Central memory CD8-positive, alpha-beta T cell (primary cell): ENCODE measurements around the gene MAP3K14.
"Not testable (repeated sequence)": the region's sequence is repeated elsewhere in the genome, so short reads cannot be mapped to it uniquely, and the experiment has no call there.

Experiments used
- ATAC-seq: fragments of 150-1000 bp; cut with Tn5 transposase; replicated peaks from 2 replicates; pipeline ENCODE4 v1.10.0; 2022; ENCODE audit warnings: mild to moderate bottlenecking, moderate FRiP score, moderate number of reproducible peaks; ENCODE audit not compliant: poor library complexity, severe bottlenecking; ENCODE audit errors: extremely low read depth
- DNase-seq, 2 donors: peaks; one replicate each; pipeline ENCODE4 v3.0.0; 2021; ENCODE audit warnings: low spot score in 2 of 2
- H3K27ac Mint-ChIP-seq: one replicate; pipeline ENCODE4 v1.8.0; 2022; ENCODE audit warnings: low read depth, mild to moderate bottlenecking, moderate library complexity, mixed read lengths
- H3K27me3 Mint-ChIP-seq: one replicate; pipeline ENCODE4 v1.8.0; 2022; ENCODE audit warnings: mixed read lengths
- H3K36me3 Mint-ChIP-seq: one replicate; pipeline ENCODE4 v1.8.0; 2022; ENCODE audit warnings: mild to moderate bottlenecking, moderate library complexity, mixed read lengths; ENCODE audit not compliant: insufficient read depth
- H3K4me1 Mint-ChIP-seq: one replicate; pipeline ENCODE4 v1.8.0; 2022; ENCODE audit warnings: mixed read lengths
- H3K4me3 Mint-ChIP-seq: one replicate; pipeline ENCODE4 v1.8.0; 2022; ENCODE audit warnings: mild to moderate bottlenecking, moderate library complexity, mixed read lengths
- H3K9me3 Mint-ChIP-seq: one replicate; pipeline ENCODE4 v1.8.0; 2022; ENCODE audit warnings: mixed read lengths

Gene MAP3K14

DNA sequence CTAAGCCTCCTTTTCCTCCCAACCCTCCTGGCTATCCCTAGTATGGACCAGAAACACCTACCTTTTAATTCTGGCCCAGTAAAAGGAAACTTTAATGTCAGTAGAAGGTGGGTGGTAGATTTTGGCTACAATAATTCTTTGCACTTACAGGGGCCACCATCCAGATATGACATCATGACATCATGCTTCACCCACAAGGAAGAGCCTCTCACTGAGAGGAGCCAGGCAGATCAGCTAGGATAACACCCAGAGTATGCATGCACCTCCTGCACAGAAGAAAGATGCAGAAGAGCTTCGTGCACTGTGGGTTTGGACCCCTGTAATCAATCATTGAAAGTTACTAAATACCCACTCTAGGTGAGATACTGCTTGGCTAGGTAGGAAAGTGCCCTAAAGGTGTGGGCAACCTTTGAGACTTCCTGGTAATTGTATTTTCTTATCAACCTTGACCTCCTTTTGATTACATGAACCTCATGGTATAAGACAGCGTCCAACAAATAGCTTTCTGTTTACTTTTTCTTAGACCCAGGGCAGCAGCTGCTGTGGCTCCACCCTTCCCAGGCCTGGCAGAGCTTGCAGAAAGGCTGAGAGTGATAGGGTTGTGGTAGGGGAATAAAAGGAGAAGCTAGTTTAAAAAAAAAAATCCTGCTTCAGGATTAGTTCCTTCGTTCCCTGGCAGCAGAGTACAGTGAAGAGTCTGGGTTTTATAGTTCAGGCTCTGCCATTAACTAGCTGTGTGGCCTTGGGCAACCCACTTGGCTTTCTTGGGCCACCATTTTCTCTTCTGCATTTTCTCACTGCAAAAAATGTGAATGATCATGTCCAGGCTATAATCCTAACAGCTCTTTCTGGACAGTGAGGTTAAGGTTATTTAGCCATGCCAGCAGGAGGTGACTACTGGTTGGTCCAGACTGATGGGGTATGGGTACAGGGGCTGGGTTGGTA lies 6.2 kb downstream of the MAP3K14 start:
- no peaks in the 10 kb centered on the region for H3K9me3 Mint-ChIP-seq
- H3K27ac Mint-ChIP-seq = peak overlapping the region; percentile 94
- ATAC-seq (no peak), DNase-seq (no peak)
- H3K27me3 Mint-ChIP-seq = no peaks in the 10 kb centered on the region
- peaks cover 11% of the 10 kb centered on the region for H3K36me3 Mint-ChIP-seq
- peak overlapping the region; percentile 93 for H3K4me3 Mint-ChIP-seq
- H3K4me1 Mint-ChIP-seq = peaks cover 86% of the 10 kb centered on the region

DNA sequence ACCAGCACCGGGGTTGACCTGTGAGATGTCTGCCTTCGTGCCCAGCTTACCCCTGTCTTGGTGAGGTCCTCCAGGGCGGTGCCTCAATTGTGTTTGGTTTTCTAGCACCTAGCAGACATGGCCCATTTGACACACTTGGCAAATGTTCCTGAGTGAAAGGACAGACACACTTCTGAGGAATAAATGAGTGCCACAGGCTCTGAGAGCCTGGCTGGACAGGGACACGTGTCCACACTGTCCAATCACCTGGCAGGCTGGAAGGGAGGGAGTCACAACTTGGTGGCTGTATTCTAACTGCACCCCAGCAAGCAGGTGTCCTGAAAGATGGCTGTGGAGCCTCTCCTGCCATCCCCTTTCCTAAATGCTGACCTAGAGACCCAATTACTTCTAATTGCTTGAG lies 7.4 kb downstream of the MAP3K14 start:
- Mint-ChIP-seq H3K4me3 (no peak overlapping the region), H3K27me3 (no peaks in the 10 kb centered on the region), H3K36me3 (peaks cover 14% of the 10 kb centered on the region), H3K9me3 (no peaks in the 10 kb centered on the region), H3K27ac (peak overlapping the region; percentile 22), H3K4me1 (peaks cover 82% of the 10 kb centered on the region)
- DNase-seq (no peak), ATAC-seq (no peak)

DNA sequence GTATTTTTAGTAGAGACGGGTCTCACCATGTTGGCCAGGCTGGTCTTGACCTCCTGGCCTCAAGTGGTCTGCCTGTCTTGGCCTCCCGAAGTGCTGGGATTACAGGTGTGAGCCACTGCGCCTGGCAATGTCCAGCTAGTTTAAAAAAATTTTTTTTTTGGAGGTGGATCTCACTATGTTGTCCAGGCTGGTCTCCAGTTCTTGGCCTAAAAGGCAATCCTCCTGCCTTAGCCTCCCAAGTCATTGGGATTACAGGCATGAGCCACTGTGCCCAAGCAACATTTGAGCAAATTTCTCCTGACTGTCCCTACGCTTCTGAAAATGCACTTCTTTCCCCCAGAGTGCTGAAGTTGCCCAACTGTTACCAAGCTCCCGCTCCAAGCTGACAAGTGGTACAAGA lies 8.0 kb downstream of the MAP3K14 start:
- Mint-ChIP-seq H3K36me3 (peaks cover 15% of the 10 kb centered on the region), H3K27me3 (no peaks in the 10 kb centered on the region), H3K4me1 (peaks cover 80% of the 10 kb centered on the region), H3K27ac (peak overlapping the region; percentile 22), H3K9me3 (no peaks in the 10 kb centered on the region), H3K4me3 (no peak overlapping the region)
- no peak for DNase-seq
- ATAC-seq = no peak

DNA sequence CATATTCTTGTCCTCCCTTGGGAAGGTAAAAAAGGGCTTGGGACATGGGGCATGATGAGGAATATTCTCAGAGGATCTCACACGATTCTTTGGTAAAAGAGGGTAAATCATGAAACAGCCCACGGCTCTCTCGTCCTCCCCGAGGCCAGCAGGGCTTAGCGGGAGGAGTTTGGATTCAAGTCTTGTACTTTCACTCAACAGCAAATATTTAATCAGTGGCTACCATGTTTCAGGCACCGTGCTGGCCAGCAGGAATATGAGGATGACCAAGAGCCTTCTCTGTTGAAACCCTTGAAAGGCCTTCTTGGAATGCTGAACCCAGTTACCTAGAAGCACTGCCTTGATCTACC lies 8.8 kb downstream of the MAP3K14 start:
- Mint-ChIP-seq H3K9me3 (no peaks in the 10 kb centered on the region), H3K27me3 (no peaks in the 10 kb centered on the region), H3K4me3 (peak overlapping the region; percentile 40), H3K36me3 (peaks cover 18% of the 10 kb centered on the region), H3K27ac (peak overlapping the region; percentile 67), H3K4me1 (peaks cover 77% of the 10 kb centered on the region)
- no peak for ATAC-seq
- no peak for DNase-seq

DNA sequence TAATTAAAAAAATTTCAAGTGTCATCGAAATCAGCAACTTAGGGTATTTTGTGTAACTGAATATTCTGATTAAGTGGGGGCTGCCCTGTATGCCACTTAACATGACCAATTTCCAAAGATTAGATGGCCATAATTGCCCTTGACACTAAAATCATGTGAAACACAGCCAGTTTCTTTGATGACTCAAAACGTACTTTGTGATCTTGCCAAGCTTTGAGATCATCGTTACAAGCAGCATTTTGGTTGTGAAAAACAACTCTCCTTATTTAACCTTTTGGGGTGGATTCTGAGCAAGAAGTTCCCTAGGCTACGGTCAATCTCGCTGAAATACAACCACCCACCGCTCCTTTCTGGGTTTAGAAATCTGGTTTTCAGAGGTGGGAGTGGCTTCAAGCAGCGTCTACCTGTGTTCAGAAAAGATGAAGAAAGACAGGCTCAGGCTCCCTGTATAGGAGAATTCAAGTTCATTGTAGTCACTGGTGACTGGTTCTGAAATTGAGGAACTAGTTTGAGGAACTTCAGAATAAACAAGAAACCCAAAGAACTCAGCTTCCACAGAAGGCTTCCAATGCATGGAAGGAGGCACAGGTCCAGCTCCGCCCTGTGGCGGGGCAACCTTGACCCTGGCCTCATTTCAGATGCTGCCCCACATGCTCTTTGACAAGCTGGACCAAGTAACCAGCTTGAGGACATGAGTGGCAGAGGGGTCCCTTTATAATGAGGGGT lies 9.4 kb downstream of the MAP3K14 start:
- no peak for DNase-seq
- Mint-ChIP-seq H3K27ac (peak overlapping the region; percentile 67), H3K4me3 (peak overlapping the region; percentile 40), H3K9me3 (no peaks in the 10 kb centered on the region), H3K4me1 (peaks cover 77% of the 10 kb centered on the region), H3K27me3 (no peaks in the 10 kb centered on the region), H3K36me3 (peaks cover 18% of the 10 kb centered on the region)
- peak; percentile 19 for ATAC-seq

DNA sequence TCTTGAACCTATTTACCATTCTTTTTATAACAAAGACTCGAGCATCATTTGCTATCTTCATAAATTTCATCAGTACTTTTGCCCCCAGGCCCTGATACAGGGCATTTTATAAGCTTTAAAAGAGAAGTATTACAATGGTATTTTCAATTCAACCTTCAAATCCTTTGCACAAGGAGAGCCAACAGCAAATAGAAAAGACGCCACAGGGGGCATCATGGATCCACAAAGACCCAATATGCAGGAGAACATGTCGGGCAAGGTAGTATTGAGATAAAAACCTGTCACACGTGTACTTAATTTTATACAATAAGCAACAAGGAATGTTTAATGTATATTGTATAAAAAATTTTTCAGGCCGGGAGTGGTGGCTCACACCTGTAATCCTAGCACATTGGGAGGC lies 10.2 kb downstream of the MAP3K14 start:
- Mint-ChIP-seq H3K4me3 (no peak overlapping the region), H3K27ac (peak overlapping the region; percentile 67), H3K9me3 (no peaks in the 10 kb centered on the region), H3K36me3 (peaks cover 18% of the 10 kb centered on the region), H3K4me1 (peaks cover 69% of the 10 kb centered on the region), H3K27me3 (no peaks in the 10 kb centered on the region)
- DNase-seq = no peak
- ATAC-seq = no peak

DNA sequence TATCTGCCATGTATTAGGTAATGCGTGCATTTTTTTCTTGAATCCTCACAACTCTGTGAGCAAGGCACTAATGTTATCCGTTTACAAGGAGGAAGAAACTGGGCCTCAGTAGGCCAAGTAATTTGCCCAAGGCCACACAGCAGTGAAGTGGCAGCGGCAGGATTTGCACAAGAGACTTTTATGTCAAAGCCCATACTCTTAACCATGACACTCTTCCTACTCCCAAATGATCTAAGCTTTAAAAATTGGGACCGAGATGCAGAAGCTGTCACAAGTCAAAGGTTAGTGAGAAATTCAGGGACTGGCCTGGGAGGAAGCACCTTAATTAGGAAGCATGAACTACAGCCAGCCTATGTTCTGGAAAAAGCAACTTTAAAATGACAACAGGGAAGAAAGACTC lies 10.7 kb downstream of the MAP3K14 start:
- ATAC-seq (no peak), DNase-seq (no peak)
- Mint-ChIP-seq H3K4me1 (peaks cover 65% of the 10 kb centered on the region), H3K36me3 (peaks cover 18% of the 10 kb centered on the region), H3K27ac (no peak overlapping the region), H3K4me3 (no peak overlapping the region), H3K27me3 (no peaks in the 10 kb centered on the region), H3K9me3 (no peaks in the 10 kb centered on the region)

DNA sequence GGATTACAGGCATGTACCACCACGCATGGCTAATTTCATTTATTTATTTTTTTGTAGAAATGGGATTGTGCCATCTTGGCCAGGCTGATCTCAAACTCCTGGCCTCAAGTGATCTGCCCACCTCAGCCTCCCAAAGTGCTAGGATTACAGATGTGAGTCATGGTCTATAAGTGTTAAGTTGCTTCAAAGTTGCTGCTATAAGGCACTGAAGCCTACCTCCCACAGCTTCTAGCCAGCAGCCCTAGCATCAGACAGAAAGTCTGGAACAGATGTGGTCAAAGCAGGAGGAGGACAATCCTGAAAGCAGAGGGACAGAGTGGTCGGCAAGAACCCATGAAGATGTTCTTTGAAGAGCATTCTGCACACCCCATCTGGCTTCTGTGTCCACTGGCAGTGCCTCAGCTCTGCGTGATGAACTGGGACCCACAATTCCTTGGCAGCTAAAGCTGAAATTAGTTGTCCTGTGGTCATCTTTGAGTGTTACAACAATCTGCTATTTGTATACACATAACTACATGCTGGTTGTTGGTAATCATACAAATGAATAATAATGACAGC lies 11.2 kb downstream of the MAP3K14 start:
- no peak overlapping the region for H3K27ac Mint-ChIP-seq
- ATAC-seq (no peak), DNase-seq (no peak)
- no peak overlapping the region for H3K4me3 Mint-ChIP-seq
- H3K4me1 Mint-ChIP-seq = peaks cover 62% of the 10 kb centered on the region
- no peaks in the 10 kb centered on the region for H3K27me3 Mint-ChIP-seq
- H3K36me3 Mint-ChIP-seq = peaks cover 18% of the 10 kb centered on the region
- H3K9me3 Mint-ChIP-seq = no peaks in the 10 kb centered on the region

DNA sequence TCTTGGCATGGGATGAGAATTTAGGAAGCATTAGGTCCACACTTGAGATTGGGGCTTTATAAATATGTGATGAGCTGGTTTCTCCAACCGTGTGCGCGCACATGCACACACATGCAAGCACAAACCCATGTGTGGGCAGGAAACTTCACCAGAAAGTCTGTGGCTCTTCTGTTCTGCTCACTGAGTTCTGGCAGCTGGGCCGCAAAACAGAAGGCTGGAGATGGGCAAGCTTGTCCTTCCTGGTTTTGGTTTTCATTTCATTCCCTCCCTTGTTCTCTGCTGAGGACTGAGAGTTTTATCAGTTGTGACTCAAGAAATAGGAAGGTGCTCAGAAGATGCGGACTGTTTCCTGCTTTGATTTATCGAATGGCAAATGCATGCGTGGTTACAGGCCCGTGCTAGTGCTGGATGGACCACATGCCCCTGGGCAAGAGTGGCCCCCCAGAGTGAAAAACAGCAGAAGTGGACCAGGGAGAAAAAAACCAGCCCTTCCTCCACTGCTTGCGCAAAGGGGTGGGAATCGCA lies 14.1 kb downstream of the MAP3K14 start:
- ATAC-seq (peak; percentile 44), DNase-seq (no peak)
- peaks cover 19% of the 10 kb centered on the region for H3K36me3 Mint-ChIP-seq
- H3K27ac Mint-ChIP-seq = no peak overlapping the region
- H3K4me1 Mint-ChIP-seq = peaks cover 68% of the 10 kb centered on the region
- H3K27me3 Mint-ChIP-seq = no peaks in the 10 kb centered on the region
- H3K9me3 Mint-ChIP-seq = no peaks in the 10 kb centered on the region
- H3K4me3 Mint-ChIP-seq = peak overlapping the region; percentile 57

DNA sequence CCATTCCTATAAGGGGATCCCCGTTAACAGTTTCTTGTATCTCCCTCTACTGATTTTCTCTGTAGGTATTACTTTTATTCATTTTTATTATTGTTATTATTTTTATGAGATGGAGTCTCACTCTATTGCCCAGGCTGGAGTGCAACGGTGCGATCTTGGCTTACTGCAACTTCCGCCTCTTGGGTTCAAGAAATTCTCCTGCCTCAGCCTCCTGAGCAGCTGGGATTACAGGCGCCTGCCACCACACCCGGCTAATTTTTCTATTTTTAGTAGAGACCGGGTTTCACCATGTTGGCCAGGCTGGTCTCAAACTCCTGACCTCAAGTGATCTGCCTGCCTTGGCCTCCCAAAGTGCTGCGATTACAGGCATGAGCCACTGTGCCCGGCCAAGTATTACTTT lies 14.6 kb downstream of the MAP3K14 start:
- not testable (repeated sequence) for ATAC-seq, H3K9me3 Mint-ChIP-seq, H3K27ac Mint-ChIP-seq, H3K4me3 Mint-ChIP-seq, H3K27me3 Mint-ChIP-seq, DNase-seq
- Mint-ChIP-seq H3K4me1 (peaks cover 67% of the 10 kb centered on the region), H3K36me3 (peaks cover 21% of the 10 kb centered on the region)

DNA sequence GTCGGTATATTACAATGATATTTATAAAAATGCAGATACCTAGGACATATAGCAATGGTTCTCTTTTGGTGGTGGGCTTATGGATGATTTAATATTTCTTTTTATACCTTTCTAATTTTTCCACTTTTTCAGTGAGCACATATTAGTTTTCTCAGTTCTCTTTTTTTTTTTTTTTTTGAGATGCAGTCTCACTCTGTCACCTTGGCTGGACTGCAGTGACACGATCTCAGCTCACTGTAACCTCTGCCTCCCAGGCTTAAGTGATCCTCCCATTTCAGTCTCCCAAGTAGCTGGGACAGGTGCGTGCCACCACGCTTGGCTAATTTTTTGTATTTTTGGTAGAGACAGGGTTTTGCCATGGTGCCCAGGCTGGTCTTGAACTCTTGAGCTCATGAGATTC lies 15.1 kb downstream of the MAP3K14 start:
- DNase-seq (no peak), ATAC-seq (no peak)
- no peaks in the 10 kb centered on the region for H3K9me3 Mint-ChIP-seq
- H3K27me3 Mint-ChIP-seq = no peaks in the 10 kb centered on the region
- peaks cover 19% of the 10 kb centered on the region for H3K36me3 Mint-ChIP-seq
- H3K4me3 Mint-ChIP-seq = no peak overlapping the region
- no peak overlapping the region for H3K27ac Mint-ChIP-seq
- peaks cover 72% of the 10 kb centered on the region for H3K4me1 Mint-ChIP-seq

DNA sequence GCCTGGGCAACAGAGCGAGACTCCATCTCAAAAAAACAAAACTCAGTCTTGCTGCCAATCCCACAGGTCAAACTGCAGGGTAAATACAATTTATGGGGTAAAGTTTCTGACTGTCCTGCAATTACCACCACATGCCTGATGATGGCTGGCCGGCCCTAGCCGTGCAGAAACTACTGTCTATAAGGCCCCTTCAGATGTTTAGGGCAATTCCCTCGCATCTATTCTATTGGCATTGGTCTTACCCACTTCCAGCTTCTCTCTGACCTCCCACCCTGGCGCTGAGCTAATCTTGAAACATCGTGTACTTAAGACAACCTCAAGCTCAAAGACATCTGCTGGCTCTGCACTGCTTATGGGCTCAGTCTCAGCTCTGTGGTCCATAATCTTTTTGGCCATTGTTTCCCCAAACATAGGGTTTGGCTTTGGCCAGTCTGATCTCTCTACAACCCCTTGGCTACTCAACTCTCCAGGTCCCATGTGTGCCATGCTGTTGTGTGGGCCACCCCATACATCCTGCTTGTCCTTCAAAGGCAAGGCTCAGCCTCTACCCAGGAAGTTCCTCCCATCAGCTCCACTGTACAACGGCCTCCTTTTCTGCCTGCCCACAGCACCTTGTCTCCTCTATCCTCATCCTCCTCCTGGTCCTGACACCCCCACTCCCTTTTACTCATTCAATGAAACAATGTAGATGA lies 16.6 kb downstream of the MAP3K14 start:
- Mint-ChIP-seq H3K9me3 (no peaks in the 10 kb centered on the region), H3K36me3 (peaks cover 18% of the 10 kb centered on the region), H3K27me3 (no peaks in the 10 kb centered on the region), H3K4me3 (no peak overlapping the region), H3K4me1 (peaks cover 73% of the 10 kb centered on the region), H3K27ac (peak overlapping the region; percentile 47)
- ATAC-seq (no peak), DNase-seq (no peak)
